BLaER1 (cell line): ENCODE results near the gene PTPN14.
"Not testable (repeated sequence)": the region's sequence is repeated elsewhere in the genome, so short reads cannot be mapped to it uniquely, and the experiment has no call there.

Experiments used
- H3K27ac ChIP-seq: shearing (Covaris generic); formaldehyde crosslinking; 2 replicates; pipeline ENCODE4 v1.8.1; 2022
- H3K27me3 ChIP-seq: shearing (Covaris generic); formaldehyde crosslinking; 2 replicates; pipeline ENCODE4 v1.8.1; 2022
- H3K36me3 ChIP-seq: shearing (Covaris generic); formaldehyde crosslinking; 2 replicates; pipeline ENCODE4 v1.8.1; 2022
- H3K4me1 ChIP-seq: shearing (Covaris generic); formaldehyde crosslinking; 2 replicates; pipeline ENCODE4 v1.8.1; 2022
- H3K4me2 ChIP-seq: shearing (Covaris generic); formaldehyde crosslinking; 2 replicates; pipeline ENCODE4 v1.8.1; 2022
- H3K4me3 ChIP-seq: shearing (Covaris generic); formaldehyde crosslinking; 2 replicates; pipeline ENCODE4 v1.8.1; 2022
- H3K9ac ChIP-seq: shearing (Covaris generic); formaldehyde crosslinking; 2 replicates; pipeline ENCODE4 v1.8.1; 2022
- H3K9me3 ChIP-seq: shearing (Covaris generic); formaldehyde crosslinking; 2 replicates; pipeline ENCODE4 v1.8.1; 2022
- H4K20me1 ChIP-seq: shearing (Covaris generic); formaldehyde crosslinking; 2 replicates; pipeline ENCODE4 v1.8.1; 2022
- Cebpa-rat ChIP-seq: shearing (Covaris generic); IDR thresholded peaks from 2 replicates; pipeline ENCODE4 v1.8.1; 2022

Gene PTPN14

GRCh38 chr1:214524824-214525223 lies 26.6 kb downstream of the PTPN14 start:
- no peak overlapping the region for H3K9ac ChIP-seq
- H4K20me1 ChIP-seq: no peaks in the 10 kb centered on the region
- TF ChIP-seq Cebpa-rat: no peak
- peak overlapping the region; percentile 49 for H3K4me2 ChIP-seq
- H3K4me1 ChIP-seq: peaks cover 21% of the 10 kb centered on the region
- H3K27ac ChIP-seq: no peak overlapping the region
- no peaks in the 10 kb centered on the region for H3K36me3 ChIP-seq
- H3K27me3 ChIP-seq: no peaks in the 10 kb centered on the region
- no peak overlapping the region for H3K4me3 ChIP-seq
- H3K9me3 ChIP-seq: no peaks in the 10 kb centered on the region

- Histone ChIP-seq H3K4me1 (peaks cover 21% of the 10 kb centered on the region), H3K9ac (no peak overlapping the region), H3K4me3 (no peak overlapping the region), H3K36me3 (no peaks in the 10 kb centered on the region), H3K9me3 (no peaks in the 10 kb centered on the region), H4K20me1 (no peaks in the 10 kb centered on the region), H3K4me2 (no peak overlapping the region), H3K27me3 (no peaks in the 10 kb centered on the region), H3K27ac (no peak overlapping the region)
- TF ChIP-seq Cebpa-rat: no peak
Observed at GRCh38 chr1:214523124-214523824, 28.1 kb downstream of the PTPN14 start.

- not testable (repeated sequence) for H4K20me1 ChIP-seq, H3K4me3 ChIP-seq, H3K27ac ChIP-seq, H3K36me3 ChIP-seq, H3K27me3 ChIP-seq, H3K4me2 ChIP-seq, H3K9ac ChIP-seq, H3K9me3 ChIP-seq
- peaks cover 21% of the 10 kb centered on the region for H3K4me1 ChIP-seq
Observed at GRCh38 chr1:214521458-214521857, 29.9 kb downstream of the PTPN14 start.

GRCh38 chr1:214520544-214521165 lies 30.7 kb downstream of the PTPN14 start:
- Histone ChIP-seq H3K27ac (no peak overlapping the region), H3K9me3 (no peaks in the 10 kb centered on the region), H3K27me3 (no peaks in the 10 kb centered on the region), H3K4me3 (no peak overlapping the region), H3K4me1 (peaks cover 15% of the 10 kb centered on the region), H4K20me1 (no peaks in the 10 kb centered on the region), H3K36me3 (no peaks in the 10 kb centered on the region), H3K4me2 (no peak overlapping the region), H3K9ac (no peak overlapping the region)
- no peak for TF ChIP-seq Cebpa-rat

GRCh38 chr1:214518361-214518760 lies 33.0 kb downstream of the PTPN14 start:
- Histone ChIP-seq H3K27ac (no peak overlapping the region), H3K4me1 (no peaks in the 10 kb centered on the region), H4K20me1 (no peaks in the 10 kb centered on the region), H3K36me3 (no peaks in the 10 kb centered on the region), H3K9ac (no peak overlapping the region), H3K4me3 (no peak overlapping the region), H3K9me3 (no peaks in the 10 kb centered on the region), H3K4me2 (no peak overlapping the region), H3K27me3 (no peaks in the 10 kb centered on the region)
- no peak for TF ChIP-seq Cebpa-rat

GRCh38 chr1:214516434-214517326 lies 34.7 kb downstream of the PTPN14 start:
- no peak overlapping the region for H3K9ac ChIP-seq
- TF ChIP-seq Cebpa-rat: no peak
- no peak overlapping the region for H3K4me3 ChIP-seq
- H3K36me3 ChIP-seq: no peaks in the 10 kb centered on the region
- H3K27me3 ChIP-seq: no peaks in the 10 kb centered on the region
- no peak overlapping the region for H3K4me2 ChIP-seq
- H4K20me1 ChIP-seq: no peaks in the 10 kb centered on the region
- H3K9me3 ChIP-seq: peaks cover 5% of the 10 kb centered on the region; the same call in 1 of the 2 replicates
- no peak overlapping the region for H3K27ac ChIP-seq
- H3K4me1 ChIP-seq: no peaks in the 10 kb centered on the region

- H3K4me3 ChIP-seq: no peak overlapping the region
- H3K9me3 ChIP-seq: peaks cover 11% of the 10 kb centered on the region
- H3K36me3 ChIP-seq: no peaks in the 10 kb centered on the region
- no peak overlapping the region for H3K4me2 ChIP-seq
- no peaks in the 10 kb centered on the region for H4K20me1 ChIP-seq
- H3K4me1 ChIP-seq: no peaks in the 10 kb centered on the region
- no peaks in the 10 kb centered on the region for H3K27me3 ChIP-seq
- H3K27ac ChIP-seq: no peak overlapping the region
- H3K9ac ChIP-seq: no peak overlapping the region
- no peak for TF ChIP-seq Cebpa-rat
Observed at GRCh38 chr1:214515544-214516433, 35.6 kb downstream of the PTPN14 start.

GRCh38 chr1:214514819-214515383 lies 36.5 kb downstream of the PTPN14 start:
- Histone ChIP-seq H3K4me2 (no peak overlapping the region), H3K27me3 (no peaks in the 10 kb centered on the region), H4K20me1 (no peaks in the 10 kb centered on the region), H3K9ac (no peak overlapping the region), H3K36me3 (no peaks in the 10 kb centered on the region), H3K4me3 (no peak overlapping the region), H3K9me3 (peaks cover 19% of the 10 kb centered on the region), H3K4me1 (no peaks in the 10 kb centered on the region), H3K27ac (no peak overlapping the region)
- TF ChIP-seq Cebpa-rat: no peak
